SK-N-SH (cell line): ENCODE results near the gene RAD51B.

ENCODE experiments used
- CHD2 ChIP-seq: fragments of 150-350 bp; IDR thresholded peaks from 2 replicates; pipeline ENCODE4 v1.6.1; 2018; ENCODE audit warnings: low read length; ENCODE audit not compliant: partially characterized antibody
- CTCF ChIP-seq: fragments of 200-600 bp; sonication (generic); IDR thresholded peaks from 2 replicates; pipeline ENCODE4 v1.6.1; 2017; ENCODE audit warnings: antibody characterized with exemption, mild to moderate bottlenecking, moderate library complexity
- EP300 ChIP-seq, 2 experiments: IDR thresholded peaks; 2 replicates each; pipeline versions ENCODE4 v1.4.0 to v1.6.1; 2012; ENCODE audit warnings: borderline replicate concordance in 1 of 2, low read depth in 1 of 2, low read length in 1 of 2
- GABPA ChIP-seq: IDR thresholded peaks from 2 replicates; pipeline ENCODE4 v1.4.0; 2012; ENCODE audit warnings: low read depth, mild to moderate bottlenecking
- MEF2A ChIP-seq: IDR thresholded peaks from 2 replicates; pipeline ENCODE4 v1.4.0; 2012; ENCODE audit warnings: low read depth, borderline replicate concordance
- RAD21 ChIP-seq: IDR thresholded peaks from 2 replicates; pipeline ENCODE4 v1.6.1; 2012; ENCODE audit warnings: mild to moderate bottlenecking, low read length
- RCOR1 ChIP-seq: fragments of 150-350 bp; IDR thresholded peaks from 2 replicates; pipeline ENCODE4 v1.6.1; 2017; ENCODE audit warnings: antibody characterized with exemption, low read length
- REST ChIP-seq: IDR thresholded peaks from 2 replicates; pipeline ENCODE4 v1.6.1; 2012; ENCODE audit warnings: mild to moderate bottlenecking, low read depth, low read length, moderate library complexity
- RFX5 ChIP-seq: IDR thresholded peaks from 2 replicates; pipeline ENCODE4 v1.6.1; 2012; ENCODE audit warnings: mild to moderate bottlenecking, improper control_type of control experiment, low read length
- RXRA ChIP-seq: IDR thresholded peaks from 2 replicates; pipeline ENCODE4 v1.4.0; 2012; ENCODE audit warnings: low read depth, mild to moderate bottlenecking, borderline replicate concordance
- USF2 ChIP-seq: fragments of 150-350 bp; IDR thresholded peaks from 2 replicates; pipeline ENCODE4 v1.6.1; 2017; ENCODE audit warnings: antibody characterized with exemption, low read length, low read depth, borderline replicate concordance

GRCh38 chr14:68627868-68628604, 808.5 kb downstream of the RAD51B start:
- TF ChIP-seq RFX5 (no peak), CTCF (no peak), CHD2 (no peak), USF2 (no peak), MEF2A (no peak), RXRA (no peak), RCOR1 (no peak), RAD21 (no peak), REST (no peak), EP300 (IDR thresholded peaks at IDR 0.05; ENCODE audit: borderline replicate concordance in 1 of 2, low read depth in 1 of 2, low read length in 1 of 2) (no peak), GABPA (no peak)
